ES-I3 (cell line): ENCODE measurements around the gene TNS4.

ENCODE experiments used
- H3K36me3 ChIP-seq: 2 replicates; pipeline ENCODE4 v1.6.1; 2013; ENCODE audit warnings: mild to moderate bottlenecking, low read length, control low read depth, moderate library complexity; ENCODE audit not compliant: insufficient read depth
- H3K4me1 ChIP-seq: 2 replicates; pipeline ENCODE4 v1.6.1; 2013; ENCODE audit warnings: mild to moderate bottlenecking, control low read depth, low read length; ENCODE audit not compliant: insufficient read depth
- H3K9ac ChIP-seq: 2 replicates; pipeline ENCODE4 v1.6.1; 2013; ENCODE audit warnings: low read depth, mild to moderate bottlenecking, low read length, moderate library complexity
- H3K9me3 ChIP-seq: 2 replicates; pipeline ENCODE4 v1.6.1; 2013; ENCODE audit warnings: mild to moderate bottlenecking, low read length, moderate library complexity; ENCODE audit not compliant: control insufficient read depth, insufficient read depth

TNS4 gene

DNA sequence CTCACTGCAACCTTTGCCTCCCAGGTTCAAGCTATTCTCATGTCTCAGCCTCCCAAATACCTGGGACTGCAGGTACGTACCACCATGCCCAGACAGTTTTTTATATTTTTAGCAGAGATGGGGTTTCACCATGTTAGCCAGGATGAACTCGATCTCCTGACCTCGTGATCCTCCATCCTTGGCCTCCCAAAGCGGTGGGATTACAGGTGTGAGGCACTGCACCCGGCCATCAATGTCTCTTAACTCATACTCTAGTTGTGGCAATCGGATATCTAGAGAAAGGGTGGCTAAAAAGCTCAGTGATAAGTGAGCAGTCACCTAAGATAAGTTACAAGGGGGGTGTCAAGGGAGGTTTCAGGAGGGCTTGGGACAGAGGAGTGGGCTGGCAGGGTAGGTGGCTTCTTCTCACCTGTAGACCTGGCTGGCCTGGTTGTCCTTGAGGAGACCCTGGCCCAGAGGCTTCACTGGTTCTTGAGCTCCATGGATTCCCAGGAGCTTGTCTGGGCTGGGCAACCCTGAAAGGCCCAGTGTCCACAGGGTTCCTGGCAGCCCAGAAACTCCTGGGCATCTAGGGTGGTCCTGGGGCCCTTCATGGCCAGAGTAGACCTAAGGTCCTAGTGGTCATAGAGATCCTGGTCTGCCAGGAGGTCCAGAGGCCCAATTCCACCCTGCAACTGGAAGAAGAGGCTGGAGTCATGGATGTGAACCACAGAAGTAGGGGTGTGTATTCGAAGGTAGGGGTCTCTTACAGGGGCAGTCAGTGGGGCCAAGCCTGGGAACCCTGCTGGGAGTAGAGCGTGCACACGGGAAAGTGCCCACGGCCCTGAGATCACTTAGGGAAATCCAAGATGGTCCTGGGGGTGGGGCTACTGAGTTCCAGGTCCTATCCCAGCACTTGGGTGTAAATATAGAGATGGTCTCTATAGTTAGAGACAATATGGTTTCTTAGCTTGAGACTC, 70.9 kb downstream of the TNS4 start:
- H3K4me1 ChIP-seq = peaks cover 12% of the 10 kb centered on the region
- H3K36me3 ChIP-seq = no peaks in the 10 kb centered on the region
- H3K9me3 ChIP-seq = no peaks in the 10 kb centered on the region
- H3K9ac ChIP-seq = no peak overlapping the region

DNA sequence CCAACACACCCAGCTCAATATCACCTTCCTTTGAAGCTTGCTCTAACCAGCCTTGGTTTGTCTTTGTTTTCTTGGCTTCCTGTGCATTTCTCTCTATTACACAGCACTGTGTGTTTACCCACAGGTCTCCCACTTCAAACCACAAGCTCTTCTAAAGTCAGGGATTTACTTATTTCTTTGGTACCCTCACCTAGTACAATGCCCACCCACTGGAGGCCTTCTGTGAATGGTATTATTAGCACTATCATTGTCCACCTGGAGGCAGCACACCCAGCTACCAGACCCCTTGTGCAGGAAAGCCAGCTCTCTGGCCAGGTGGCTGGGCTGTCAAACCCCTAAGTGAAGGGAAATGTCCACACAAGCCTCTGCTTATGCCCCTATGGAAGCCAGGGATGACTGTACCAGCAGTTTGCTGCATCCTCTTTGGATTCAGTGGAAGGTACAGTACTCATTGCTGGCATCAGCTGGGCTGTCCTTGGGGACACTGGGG, 74.4 kb downstream of the TNS4 start:
- H3K9me3 ChIP-seq = no peaks in the 10 kb centered on the region
- no peak overlapping the region for H3K9ac ChIP-seq
- peaks cover 12% of the 10 kb centered on the region; the same call in 1 of the 2 replicates for H3K4me1 ChIP-seq
- no peaks in the 10 kb centered on the region for H3K36me3 ChIP-seq
